H9 (cell line): ENCODE results near the gene DHRS2. TPM values are rescaled to one million over a fixed set of nuclear protein-coding genes. Genes with fewer than 3 reads are reported as not detected.

Experiments used
- DNase-seq: peaks from one replicate; pipeline ENCODE4 v3.0.0-alpha.2; 2017
- H2AFZ ChIP-seq: one replicate; pipeline ENCODE4 v1.6.1; 2013; ENCODE audit warnings: mild to moderate bottlenecking, low read length, control low read depth, moderate library complexity
- H2AK5ac ChIP-seq: 2 replicates; pipeline ENCODE4 v1.6.1; 2013; ENCODE audit warnings: low read length, control low read depth, mixed read lengths; ENCODE audit not compliant: insufficient read length
- H2BK120ac ChIP-seq: one replicate; pipeline ENCODE4 v1.6.1; 2013; ENCODE audit warnings: low read depth, mild to moderate bottlenecking, low read length, control low read depth, inconsistent platforms; ENCODE audit not compliant: poor library complexity, severe bottlenecking
- H2BK12ac ChIP-seq: 2 replicates; pipeline ENCODE4 v1.6.1; 2013; ENCODE audit warnings: low read length, control low read depth, mixed read lengths, low read depth; ENCODE audit not compliant: insufficient read length
- H2BK15ac ChIP-seq: 2 replicates; pipeline ENCODE4 v1.6.1; 2013; ENCODE audit warnings: low read depth, low read length, control low read depth
- H2BK20ac ChIP-seq: one replicate; pipeline ENCODE4 v1.6.1; 2013; ENCODE audit warnings: low read depth, mild to moderate bottlenecking, low read length, control low read depth, inconsistent platforms; ENCODE audit not compliant: poor library complexity, severe bottlenecking
- H2BK5ac ChIP-seq: 2 replicates; pipeline ENCODE4 v1.6.1; 2013; ENCODE audit warnings: low read length, control low read depth, mixed read lengths; ENCODE audit not compliant: insufficient read length
- H3K14ac ChIP-seq: 2 replicates; pipeline ENCODE4 v1.6.1; 2013; ENCODE audit warnings: low read length, control low read depth; ENCODE audit not compliant: insufficient read depth
- H3K18ac ChIP-seq: 2 replicates; pipeline ENCODE4 v1.6.1; 2013; ENCODE audit warnings: low read depth, mild to moderate bottlenecking, mixed read lengths, low read length, control low read depth; ENCODE audit not compliant: insufficient read length
- H3K23ac ChIP-seq: 2 replicates; pipeline ENCODE4 v1.6.1; 2013; ENCODE audit warnings: low read length, control low read depth, mixed read lengths, low read depth; ENCODE audit not compliant: insufficient read length
- H3K23me2 ChIP-seq: 2 replicates; pipeline ENCODE4 v1.6.1; 2013; ENCODE audit warnings: low read depth, mild to moderate bottlenecking, mixed read lengths, low read length, control low read depth; ENCODE audit not compliant: insufficient read length, poor library complexity, severe bottlenecking
- H3K27ac ChIP-seq: 2 replicates; pipeline ENCODE4 v1.5.1; 2013; ENCODE audit warnings: low read length, control low read depth, mixed read lengths, low read depth; ENCODE audit not compliant: insufficient read length
- H3K27me3 ChIP-seq: 2 replicates; pipeline ENCODE4 v1.6.1; 2013; ENCODE audit warnings: low read length, control low read depth, inconsistent platforms; ENCODE audit not compliant: insufficient read depth
- H3K4ac ChIP-seq: 2 replicates; pipeline ENCODE4 v1.6.1; 2013; ENCODE audit warnings: low read depth, mild to moderate bottlenecking, control low read depth, inconsistent platforms, low read length, moderate library complexity
- H3K4me1 ChIP-seq: 2 replicates; pipeline ENCODE4 v1.6.1; 2013; ENCODE audit warnings: low read length, control low read depth, inconsistent platforms; ENCODE audit not compliant: insufficient read depth
- H3K4me2 ChIP-seq: 2 replicates; pipeline ENCODE4 v1.6.1; 2013; ENCODE audit warnings: low read length, control low read depth, mixed read lengths; ENCODE audit not compliant: insufficient read length, insufficient read depth
- H3K56ac ChIP-seq: 2 replicates; pipeline ENCODE4 v1.6.1; 2013; ENCODE audit warnings: low read depth, mild to moderate bottlenecking, mixed read lengths, low read length, control low read depth; ENCODE audit not compliant: insufficient read length
- H3K79me1 ChIP-seq: 2 replicates; pipeline ENCODE4 v1.6.1; 2013; ENCODE audit warnings: low read depth, mild to moderate bottlenecking, moderate library complexity, low read length, control low read depth, inconsistent platforms; ENCODE audit not compliant: insufficient read depth, poor library complexity, severe bottlenecking
- H3K79me2 ChIP-seq: 2 replicates; pipeline ENCODE4 v1.6.1; 2013; ENCODE audit warnings: low read length, control low read depth, inconsistent platforms; ENCODE audit not compliant: insufficient read depth
- H3K9ac ChIP-seq: 2 replicates; pipeline ENCODE4 v1.6.1; 2013; ENCODE audit warnings: low read length, control low read depth, mixed read lengths; ENCODE audit not compliant: insufficient read length; ENCODE audit errors: extremely low read depth
- H3K9me3 ChIP-seq: one replicate; pipeline ENCODE4 v1.6.1; 2013; ENCODE audit warnings: low read depth, low read length, inconsistent platforms; ENCODE audit not compliant: control insufficient read depth
- H3T11ph ChIP-seq: one replicate; pipeline ENCODE4 v1.6.1; 2013; ENCODE audit warnings: mild to moderate bottlenecking, low read length, control low read depth, inconsistent platforms
- H4K20me1 ChIP-seq: one replicate; pipeline ENCODE4 v1.6.1; 2013; ENCODE audit not compliant: control insufficient read depth, insufficient read length, insufficient read depth
- H4K5ac ChIP-seq: 2 replicates; pipeline ENCODE4 v1.6.1; 2013; ENCODE audit warnings: low read depth, mild to moderate bottlenecking, mixed read lengths, low read length, control low read depth; ENCODE audit not compliant: insufficient read length
- H4K8ac ChIP-seq: replicated peaks from 2 replicates; pipeline ENCODE4 v1.6.1; 2013; ENCODE audit warnings: low read length, control low read depth, mixed read lengths, low read depth; ENCODE audit not compliant: insufficient read length
- H4K91ac ChIP-seq: 2 replicates; pipeline ENCODE4 v1.6.1; 2013; ENCODE audit warnings: low read depth, mild to moderate bottlenecking, moderate library complexity, mixed read lengths, low read length, control low read depth; ENCODE audit not compliant: insufficient read length
- H3K27ac Mint-ChIP-seq, 3 experiments: 2 replicates in 2 of 3; 3 replicates in 1 of 3; pipeline ENCODE4 v1.8.0; 2020 to 2021; ENCODE audit warnings: mixed read lengths in 3 of 3, mild to moderate bottlenecking in 1 of 3, moderate library complexity in 1 of 3
- H3K27me3 Mint-ChIP-seq: 2 replicates; pipeline ENCODE4 v1.8.0; 2021; ENCODE audit warnings: low read depth, mild to moderate bottlenecking, moderate library complexity, mixed read lengths
- H3K36me3 Mint-ChIP-seq, 3 experiments: 2 replicates in 2 of 3; 3 replicates in 1 of 3; pipeline ENCODE4 v1.8.0; 2020 to 2021; ENCODE audit warnings: low read depth in 3 of 3, mixed read lengths in 3 of 3; ENCODE audit not compliant: insufficient read depth in 1 of 3
- H3K4me1 Mint-ChIP-seq, 2 experiments: 2 replicates each; pipeline ENCODE4 v1.8.0; 2020; ENCODE audit warnings: mixed read lengths in 2 of 2
- H3K4me3 Mint-ChIP-seq, 2 experiments: 2 replicates in 1 of 2; 3 replicates in 1 of 2; pipeline ENCODE4 v1.8.0; 2020 to 2021; ENCODE audit warnings: mild to moderate bottlenecking in 2 of 2, mixed read lengths in 2 of 2, moderate library complexity in 1 of 2
- H3K9me3 Mint-ChIP-seq, 2 experiments: 2 replicates in 1 of 2; 3 replicates in 1 of 2; pipeline ENCODE4 v1.8.0; 2020; ENCODE audit warnings: mild to moderate bottlenecking in 2 of 2, mixed read lengths in 2 of 2, moderate library complexity in 1 of 2
- WGBS: extraction: QIAGEN DNeasy Blood & Tissue Kit; methylation state at CpG from one replicate; pipeline ENCODE4 v1.1.7; 2013; ENCODE audit warnings: missing lambda C conversion rate, low lambda C conversion rate, mixed read lengths; ENCODE audit not compliant: insufficient read length; ENCODE audit errors: extremely low coverage; 5-methylcytosine and 5-hydroxymethylcytosine counted together
- total RNA-seq: library from RNA; stranded (reverse); gene quantifications from 2 replicates; pipeline ENCODE4 v1.2.1, GENCODE V29; 2021
- TF ChIP-seq, protein P1 (sequence below): fragments of 200-600 bp; sonication (generic); conservative IDR thresholded peaks from 3 replicates; pipeline ENCODE4 v1.8.0; 2021; ENCODE audit warnings: antibody characterized with exemption, mild to moderate bottlenecking

DHRS2 gene
- total RNA-seq, 1 experiment from 2014 or later, result 0.66 TPM

DNA sequence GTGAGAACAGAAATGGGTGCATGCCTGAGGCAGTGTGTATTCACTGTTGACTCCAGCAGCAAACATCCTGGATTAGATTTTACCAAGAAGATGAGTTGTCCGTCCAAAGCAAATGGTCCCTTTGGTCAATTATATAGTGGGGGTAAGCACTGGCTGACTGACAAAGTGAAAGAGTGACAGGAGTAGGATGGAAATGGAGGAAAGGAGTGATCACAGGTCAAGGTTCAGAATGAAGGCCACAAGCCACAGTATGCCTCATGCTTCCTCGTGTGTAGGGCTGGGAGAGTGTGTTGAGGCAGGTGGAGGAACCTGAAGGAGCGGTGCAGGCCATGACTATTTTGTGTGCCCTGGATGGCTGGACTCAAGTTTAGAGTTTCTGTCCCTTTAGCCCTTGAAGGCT lies 14.3 kb downstream of the DHRS2 start:
- no peaks in the 10 kb centered on the region for H3K4me1 ChIP-seq
- peaks cover 3 to 50% of the 10 kb centered on the region in 2 experiments; a peak in 3 of 5 replicates for H3K9me3 Mint-ChIP-seq
- no peak overlapping the region for H3K27ac Mint-ChIP-seq
- H3K27me3 ChIP-seq, result no peaks in the 10 kb centered on the region
- no peak overlapping the region for H3K4me3 Mint-ChIP-seq
- no peak overlapping the region for H3T11ph ChIP-seq
- no peak overlapping the region for H3K4ac ChIP-seq
- H2BK20ac ChIP-seq, result no peak overlapping the region
- H3K56ac ChIP-seq, result no peak overlapping the region
- H3K4me2 ChIP-seq, result no peak overlapping the region
- no peaks in the 10 kb centered on the region for H3K9me3 ChIP-seq
- TF ChIP-seq, protein P1, sequence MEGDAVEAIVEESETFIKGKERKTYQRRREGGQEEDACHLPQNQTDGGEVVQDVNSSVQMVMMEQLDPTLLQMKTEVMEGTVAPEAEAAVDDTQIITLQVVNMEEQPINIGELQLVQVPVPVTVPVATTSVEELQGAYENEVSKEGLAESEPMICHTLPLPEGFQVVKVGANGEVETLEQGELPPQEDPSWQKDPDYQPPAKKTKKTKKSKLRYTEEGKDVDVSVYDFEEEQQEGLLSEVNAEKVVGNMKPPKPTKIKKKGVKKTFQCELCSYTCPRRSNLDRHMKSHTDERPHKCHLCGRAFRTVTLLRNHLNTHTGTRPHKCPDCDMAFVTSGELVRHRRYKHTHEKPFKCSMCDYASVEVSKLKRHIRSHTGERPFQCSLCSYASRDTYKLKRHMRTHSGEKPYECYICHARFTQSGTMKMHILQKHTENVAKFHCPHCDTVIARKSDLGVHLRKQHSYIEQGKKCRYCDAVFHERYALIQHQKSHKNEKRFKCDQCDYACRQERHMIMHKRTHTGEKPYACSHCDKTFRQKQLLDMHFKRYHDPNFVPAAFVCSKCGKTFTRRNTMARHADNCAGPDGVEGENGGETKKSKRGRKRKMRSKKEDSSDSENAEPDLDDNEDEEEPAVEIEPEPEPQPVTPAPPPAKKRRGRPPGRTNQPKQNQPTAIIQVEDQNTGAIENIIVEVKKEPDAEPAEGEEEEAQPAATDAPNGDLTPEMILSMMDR, result no peak
- no peak for DNase-seq
- no CpG with 5 or more reads among the region's 3 CpGs for WGBS
- H4K20me1 ChIP-seq, result no peaks in the 10 kb centered on the region
- H3K36me3 Mint-ChIP-seq, result peaks cover 0 to 7% (median 0%) of the 10 kb centered on the region in 3 experiments; a peak in 3 of 7 replicates
- no peak overlapping the region for H3K14ac ChIP-seq
- H2BK120ac ChIP-seq, result no peak overlapping the region
- H3K9ac ChIP-seq, result no peak overlapping the region
- no peak overlapping the region for H3K23ac ChIP-seq
- H4K8ac ChIP-seq, result peak overlapping the region; percentile 33
- no peaks in the 10 kb centered on the region for H3K79me1 ChIP-seq
- H3K23me2 ChIP-seq, result no peaks in the 10 kb centered on the region
- H2BK5ac ChIP-seq, result no peak overlapping the region
- H3K79me2 ChIP-seq, result no peaks in the 10 kb centered on the region
- no peak overlapping the region for H4K91ac ChIP-seq
- H2AFZ ChIP-seq, result no peak overlapping the region
- H3K27ac ChIP-seq, result no peak overlapping the region
- no peaks in the 10 kb centered on the region; the same call in none of the 2 replicates for H3K27me3 Mint-ChIP-seq
- H4K5ac ChIP-seq, result no peak overlapping the region
- no peak overlapping the region for H2BK12ac ChIP-seq
- no peak overlapping the region for H2BK15ac ChIP-seq
- H3K18ac ChIP-seq, result no peak overlapping the region
- H2AK5ac ChIP-seq, result no peak overlapping the region
- H3K4me1 Mint-ChIP-seq, result no peaks in the 10 kb centered on the region
